Activated CD8-positive, alpha-beta memory T cell treated with anti-CD3 and anti-CD28 coated beads, Interleukin-2, amount 50 U/mL, for 4 hours (primary cell): Measurements from ENCODE around the gene TRNP1.
"Not testable (repeated sequence)": the region's sequence is repeated elsewhere in the genome, so short reads cannot be mapped to it uniquely, and the experiment has no call there.

Experiments used
- DNase-seq: peaks from one replicate; pipeline ENCODE4 v3.0.0-alpha.2; 2020

TRNP1 gene

GRCh38 chr1:26993237-26994019 lies at the start of gene TRNP1:
Gene TRNP1, plus strand, starts transcription at chr1:26993692. Its CDS starts 95 bp downstream, at chr1:26993787.
- peak; percentile 70 for DNase-seq

- DNase-seq: no peak
These were observed 48.4 kb upstream of the TRNP1 start for GRCh38 chr1:26945138-26945537.

GRCh38 chr1:26945728-26946127 lies 47.8 kb upstream of the TRNP1 start:
- DNase-seq: no peak

GRCh38 chr1:26946270-26946669 lies 47.2 kb upstream of the TRNP1 start:
- DNase-seq: no peak

- DNase-seq: not testable (repeated sequence)
These were observed 44.8 kb upstream of the TRNP1 start for GRCh38 chr1:26948725-26949057.

GRCh38 chr1:26949266-26949925 lies 44.1 kb upstream of the TRNP1 start:
- no peak for DNase-seq

- no peak for DNase-seq
These were observed 43.6 kb upstream of the TRNP1 start for GRCh38 chr1:26949926-26950319.

GRCh38 chr1:26950602-26951001 lies 42.9 kb upstream of the TRNP1 start:
- no peak for DNase-seq

GRCh38 chr1:26951216-26951615 lies 42.3 kb upstream of the TRNP1 start:
- no peak for DNase-seq

- no peak for DNase-seq
These were observed 41.5 kb upstream of the TRNP1 start for GRCh38 chr1:26951821-26952497.

GRCh38 chr1:26953374-26953773 lies 40.1 kb upstream of the TRNP1 start:
- no peak for DNase-seq

- no peak for DNase-seq
These were observed 37.2 kb upstream of the TRNP1 start for GRCh38 chr1:26956321-26956720.

- no peak for DNase-seq
These were observed 36.2 kb upstream of the TRNP1 start for GRCh38 chr1:26957306-26957705.

- DNase-seq: no peak
These were observed 34.2 kb upstream of the TRNP1 start for GRCh38 chr1:26959270-26959669.

GRCh38 chr1:26959722-26960624 lies 33.5 kb upstream of the TRNP1 start, which contains the start of gene KDF1:
Gene KDF1, minus strand, starts transcription at chr1:26960468. Its CDS starts 8,088 bp downstream, at chr1:26952380.
- DNase-seq: peak; percentile 62

- DNase-seq: no peak
These were observed 32.9 kb upstream of the TRNP1 start for GRCh38 chr1:26960625-26960966.

GRCh38 chr1:26961826-26962225 lies 31.7 kb upstream of the TRNP1 start:
- no peak for DNase-seq

GRCh38 chr1:26965213-26965612 lies 28.3 kb upstream of the TRNP1 start:
- no peak for DNase-seq

- DNase-seq: no peak
These were observed 27.9 kb upstream of the TRNP1 start for GRCh38 chr1:26965628-26966027.

- no peak for DNase-seq
These were observed 22.7 kb upstream of the TRNP1 start for GRCh38 chr1:26970810-26971209.

GRCh38 chr1:26971590-26971989 lies 21.9 kb upstream of the TRNP1 start:
- no peak for DNase-seq

- DNase-seq: no peak
These were observed 21.1 kb upstream of the TRNP1 start for GRCh38 chr1:26972390-26972789.

- no peak for DNase-seq
These were observed 20.7 kb upstream of the TRNP1 start for GRCh38 chr1:26972821-26973220.
